Thoracic aorta (tissue), 2 donors: ENCODE results near the gene PAM. TPM values are rescaled to one million over a fixed set of nuclear protein-coding genes. Genes with fewer than 3 reads are reported as not detected.

Source experiments
- ATAC-seq: fragments of 150-250 bp; one replicate; pipeline ENCODE4 v1.8.0; 2017; ENCODE audit warnings: low read depth; ENCODE audit not compliant: insufficient number of reproducible peaks, low FRiP score
- DNase-seq: peaks from one replicate; pipeline ENCODE4 v3.0.0-alpha.2; 2020; ENCODE audit warnings: low spot score
- H3K27ac ChIP-seq, 2 donors: fragments of 200-600 bp; sonication (generic); 1 replicate in 1 of 2; 2 replicates in 1 of 2; pipeline ENCODE4 v1.5.1; 2016; ENCODE audit warnings: mild to moderate bottlenecking in 2 of 2, moderate library complexity in 2 of 2
- H3K27me3 ChIP-seq: fragments of 200-600 bp; sonication (generic); replicated peaks from 2 replicates; pipeline ENCODE4 v1.6.0; 2016; ENCODE audit warnings: mild to moderate bottlenecking; ENCODE audit not compliant: insufficient read depth
- H3K36me3 ChIP-seq: fragments of 200-600 bp; sonication (generic); one replicate; pipeline ENCODE4 v1.5.1; 2016
- H3K4me1 ChIP-seq, 2 donors: fragments of 200-600 bp; sonication (generic); 1 replicate in 1 of 2; 2 replicates in 1 of 2; pipeline versions ENCODE4 v1.5.1 to v1.6.0; 2016; ENCODE audit warnings: low read depth in 2 of 2, mild to moderate bottlenecking in 1 of 2; ENCODE audit not compliant: control insufficient read depth in 1 of 2
- H3K4me3 ChIP-seq: fragments of 200-600 bp; sonication (generic); 2 replicates; pipeline ENCODE4 v1.5.1; 2016; ENCODE audit warnings: mild to moderate bottlenecking
- H3K9me3 ChIP-seq: fragments of 200-600 bp; sonication (generic); 2 replicates; pipeline ENCODE4 v1.5.1; 2016
- total RNA-seq, 2 donors: library from RNA; depleted of rRNA; stranded (reverse); fragments of >200 nt; gene quantifications; one replicate each; pipeline versions ENCODE4 v1.1.0 to v1.2.3, GENCODE V29; 2016
- TF ChIP-seq, protein P1 (sequence below): fragments of 200-600 bp; sonication (generic); IDR thresholded peaks from one replicate; pipeline ENCODE4 v1.5.1; 2019; ENCODE audit warnings: antibody characterized with exemption

PAM gene
- total RNA-seq, 2 donors from 2014 or later, result 571 to 806 TPM

GRCh38 chr5:102809033-102809432 lies 53.9 kb downstream of the PAM start:
- Histone ChIP-seq H3K4me3 (peak overlapping the region; percentile 29), H3K4me1 (peaks cover 28 to 57% of the 10 kb centered on the region in 2 donors), H3K36me3 (no peaks in the 10 kb centered on the region), H3K27me3 (no peaks in the 10 kb centered on the region), H3K27ac (peak overlapping the region; percentile 6 to 37), H3K9me3 (no peaks in the 10 kb centered on the region)
- DNase-seq (no peak), ATAC-seq (no peak)
- TF ChIP-seq, protein P1, sequence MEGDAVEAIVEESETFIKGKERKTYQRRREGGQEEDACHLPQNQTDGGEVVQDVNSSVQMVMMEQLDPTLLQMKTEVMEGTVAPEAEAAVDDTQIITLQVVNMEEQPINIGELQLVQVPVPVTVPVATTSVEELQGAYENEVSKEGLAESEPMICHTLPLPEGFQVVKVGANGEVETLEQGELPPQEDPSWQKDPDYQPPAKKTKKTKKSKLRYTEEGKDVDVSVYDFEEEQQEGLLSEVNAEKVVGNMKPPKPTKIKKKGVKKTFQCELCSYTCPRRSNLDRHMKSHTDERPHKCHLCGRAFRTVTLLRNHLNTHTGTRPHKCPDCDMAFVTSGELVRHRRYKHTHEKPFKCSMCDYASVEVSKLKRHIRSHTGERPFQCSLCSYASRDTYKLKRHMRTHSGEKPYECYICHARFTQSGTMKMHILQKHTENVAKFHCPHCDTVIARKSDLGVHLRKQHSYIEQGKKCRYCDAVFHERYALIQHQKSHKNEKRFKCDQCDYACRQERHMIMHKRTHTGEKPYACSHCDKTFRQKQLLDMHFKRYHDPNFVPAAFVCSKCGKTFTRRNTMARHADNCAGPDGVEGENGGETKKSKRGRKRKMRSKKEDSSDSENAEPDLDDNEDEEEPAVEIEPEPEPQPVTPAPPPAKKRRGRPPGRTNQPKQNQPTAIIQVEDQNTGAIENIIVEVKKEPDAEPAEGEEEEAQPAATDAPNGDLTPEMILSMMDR, result no peak

- peaks cover 35 to 74% of the 10 kb centered on the region in 2 donors for H3K4me1 ChIP-seq
- DNase-seq (no peak), ATAC-seq (no peak)
- H3K4me3 ChIP-seq, result no peak overlapping the region
- no peaks in the 10 kb centered on the region for H3K36me3 ChIP-seq
- H3K9me3 ChIP-seq, result no peaks in the 10 kb centered on the region
- no peaks in the 10 kb centered on the region for H3K27me3 ChIP-seq
- H3K27ac ChIP-seq, result no peak overlapping the region
- TF ChIP-seq, protein P1, result no peak
Measured at GRCh38 chr5:102811972-102812371, 56.9 kb downstream of the PAM start.

DNA sequence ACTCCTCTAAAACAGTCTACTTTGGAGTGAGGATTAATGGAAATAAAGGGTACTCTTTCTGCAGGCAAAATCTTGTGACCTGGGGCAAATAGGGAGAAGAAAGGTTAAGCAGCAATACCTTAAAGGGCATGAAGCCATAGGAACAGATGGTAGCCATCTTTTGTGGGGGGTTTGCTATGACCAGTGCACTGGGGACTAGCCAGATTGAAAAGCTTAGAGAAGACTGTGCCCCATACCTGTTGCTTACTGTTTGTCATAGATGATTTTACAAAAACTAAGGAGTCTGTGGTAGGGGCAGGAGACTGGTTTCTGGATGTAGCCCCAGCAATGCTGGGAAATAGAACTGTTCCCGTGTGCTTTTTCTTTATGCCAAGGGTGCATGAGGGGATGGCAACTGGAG lies 58.6 kb downstream of the PAM start:
- Histone ChIP-seq H3K4me1 (peaks cover 24 to 69% of the 10 kb centered on the region in 2 donors), H3K27ac (no peak overlapping the region), H3K27me3 (no peaks in the 10 kb centered on the region), H3K36me3 (no peaks in the 10 kb centered on the region), H3K4me3 (no peak overlapping the region), H3K9me3 (no peaks in the 10 kb centered on the region)
- TF ChIP-seq, protein P1, result no peak
- ATAC-seq (no peak), DNase-seq (no peak)

GRCh38 chr5:102815084-102815483 lies 60.0 kb downstream of the PAM start:
- TF ChIP-seq, protein P1, result no peak
- no peak for DNase-seq
- ATAC-seq, result no peak
- H3K27ac ChIP-seq, result no peak overlapping the region
- H3K4me3 ChIP-seq, result no peak overlapping the region
- H3K36me3 ChIP-seq, result no peaks in the 10 kb centered on the region
- H3K9me3 ChIP-seq, result no peaks in the 10 kb centered on the region
- H3K27me3 ChIP-seq, result no peaks in the 10 kb centered on the region
- peaks cover 18 to 58% of the 10 kb centered on the region in 2 donors for H3K4me1 ChIP-seq

DNA sequence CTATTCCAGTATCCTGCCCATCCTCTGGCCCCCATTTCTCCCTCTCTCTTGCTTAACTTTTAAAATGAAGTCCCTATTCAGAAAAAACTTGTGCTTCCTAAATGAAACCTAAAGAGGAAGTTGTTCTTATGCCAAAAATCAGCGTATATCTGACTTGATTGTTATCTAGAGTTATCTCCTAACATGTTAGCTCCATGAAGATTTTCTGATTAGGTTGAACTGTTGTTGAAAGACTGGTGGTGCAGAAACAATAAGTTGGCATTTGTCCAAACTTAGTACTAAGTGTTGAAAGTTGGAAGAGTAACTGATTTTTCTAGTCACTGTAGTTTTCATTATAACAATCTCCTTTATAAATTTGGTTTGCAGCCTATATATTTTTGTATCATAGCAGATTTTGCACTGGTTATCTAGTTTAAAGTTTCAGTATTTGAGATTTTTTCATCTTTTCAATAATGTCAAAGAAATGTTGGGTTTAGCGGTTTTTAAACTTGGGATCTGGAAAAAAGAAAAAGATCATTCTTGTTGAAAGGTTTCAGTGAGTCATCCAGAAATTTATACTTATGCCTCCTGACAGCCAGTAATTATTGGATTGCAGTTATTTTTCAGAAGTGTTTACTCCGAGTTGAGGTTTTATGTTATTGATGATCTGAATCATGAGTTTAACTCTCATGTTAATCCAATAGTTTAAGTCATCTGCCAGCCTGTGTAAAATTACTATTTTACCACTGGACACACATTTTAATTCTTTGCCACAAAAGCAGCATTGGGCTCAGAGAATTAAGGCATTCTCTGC lies 60.6 kb downstream of the PAM start:
- no peak for ATAC-seq
- Histone ChIP-seq H3K4me3 (no peak overlapping the region), H3K27me3 (no peaks in the 10 kb centered on the region), H3K4me1 (peaks cover 18 to 52% of the 10 kb centered on the region in 2 donors), H3K9me3 (no peaks in the 10 kb centered on the region), H3K36me3 (no peaks in the 10 kb centered on the region), H3K27ac (no peak overlapping the region)
- DNase-seq, result no peak
- TF ChIP-seq, protein P1, result no peak
